Stimulated activated CD8-positive, alpha-beta memory T cell treated with anti-CD3 and anti-CD28 coated beads, Interleukin-12 subunit alpha, Interleukin-12 subunit beta, amount 100 ng/mL, for 1 hour (primary cell): ENCODE data around the gene ZNF556.

Experiments
- DNase-seq: peaks from one replicate; pipeline ENCODE4 v3.0.0-alpha.2; 2020; ENCODE audit warnings: low read depth

Gene ZNF556

DNA sequence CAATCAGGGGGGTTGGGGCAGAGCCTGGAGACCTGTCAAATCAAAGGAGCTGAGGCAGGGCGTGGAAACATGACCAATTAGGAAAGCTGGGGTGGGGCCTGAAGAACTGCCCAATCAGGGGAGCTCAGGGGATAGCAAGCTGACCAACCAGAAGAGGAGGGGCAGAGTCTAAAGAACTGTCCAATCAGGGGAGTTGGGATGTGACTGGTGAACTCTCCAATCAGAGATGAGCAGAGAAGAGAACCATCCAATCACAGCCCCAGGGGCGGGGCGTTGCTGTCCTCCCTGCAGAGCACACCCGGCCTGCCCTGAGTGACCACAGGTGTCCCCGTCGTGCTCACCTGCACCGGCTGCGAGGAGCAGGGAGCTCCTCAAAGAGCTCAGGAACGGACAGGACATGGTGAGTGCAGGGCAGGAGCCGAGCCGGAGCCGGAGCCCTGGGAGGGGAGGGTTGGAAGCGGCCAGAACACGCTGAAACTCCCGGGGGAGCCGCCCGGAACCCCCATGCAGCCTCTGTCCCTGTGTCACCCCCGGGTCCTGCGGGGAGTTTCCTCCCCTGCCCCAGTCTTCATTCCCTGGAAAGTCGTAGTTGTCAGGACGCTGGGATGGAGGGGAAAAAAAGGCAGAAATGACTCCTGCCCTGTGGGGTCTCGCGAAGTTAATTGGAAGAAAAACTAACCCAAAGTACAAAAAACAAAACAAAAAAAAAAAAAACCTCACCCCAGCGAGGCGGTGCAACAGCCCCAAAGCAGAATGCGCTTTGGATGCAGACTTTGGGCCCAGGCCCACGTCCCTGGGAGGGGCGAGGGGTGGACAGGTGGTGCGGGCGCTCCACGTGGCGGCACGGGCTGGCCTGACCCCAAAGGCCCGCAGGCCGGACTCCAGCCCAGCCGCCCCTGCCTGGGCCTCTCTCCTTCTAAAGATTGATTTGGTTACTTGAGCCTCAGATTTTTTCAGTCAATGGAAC, at the start of gene ZNF556:
TSS of gene ZNF556 (plus strand) at position 311 of the 967 bp plus-strand sequence. CDS start at position 398, 87 bp downstream.
- no peak for DNase-seq

DNA sequence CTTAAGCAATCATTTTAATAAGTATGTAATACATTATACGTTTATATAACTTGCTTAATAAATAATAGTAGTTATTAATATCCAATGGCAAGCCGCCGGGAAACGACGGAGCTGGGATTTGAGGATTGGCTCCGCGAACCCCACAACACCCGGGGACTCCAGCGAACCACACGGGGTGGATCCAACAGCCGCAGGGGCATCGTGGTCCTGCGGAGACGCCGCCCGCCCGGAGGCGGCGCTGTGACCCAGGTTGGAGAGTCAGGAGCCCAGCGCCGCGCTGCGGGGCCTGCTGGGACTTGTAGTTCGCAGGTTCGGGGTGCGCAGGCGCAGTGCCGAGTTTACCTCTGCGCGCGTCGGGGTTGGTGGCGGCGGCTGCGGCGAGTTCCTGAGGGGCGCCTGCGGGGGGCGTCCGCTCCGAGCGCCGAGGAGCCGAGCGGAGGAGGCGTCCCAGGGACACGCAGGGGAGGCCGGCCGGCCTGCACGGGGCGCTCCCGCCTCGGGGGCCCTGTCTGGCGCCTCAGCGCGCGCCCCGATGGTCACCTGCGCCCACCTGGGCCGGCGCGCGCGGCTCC, 47.5 kb upstream of the ZNF556 start, which contains the start of gene ZNF554:
TSS of gene ZNF554 (plus strand) at position 329 of the 572 bp plus-strand sequence. CDS start at position 533, 204 bp downstream.
- DNase-seq = peak; percentile 98

DNA sequence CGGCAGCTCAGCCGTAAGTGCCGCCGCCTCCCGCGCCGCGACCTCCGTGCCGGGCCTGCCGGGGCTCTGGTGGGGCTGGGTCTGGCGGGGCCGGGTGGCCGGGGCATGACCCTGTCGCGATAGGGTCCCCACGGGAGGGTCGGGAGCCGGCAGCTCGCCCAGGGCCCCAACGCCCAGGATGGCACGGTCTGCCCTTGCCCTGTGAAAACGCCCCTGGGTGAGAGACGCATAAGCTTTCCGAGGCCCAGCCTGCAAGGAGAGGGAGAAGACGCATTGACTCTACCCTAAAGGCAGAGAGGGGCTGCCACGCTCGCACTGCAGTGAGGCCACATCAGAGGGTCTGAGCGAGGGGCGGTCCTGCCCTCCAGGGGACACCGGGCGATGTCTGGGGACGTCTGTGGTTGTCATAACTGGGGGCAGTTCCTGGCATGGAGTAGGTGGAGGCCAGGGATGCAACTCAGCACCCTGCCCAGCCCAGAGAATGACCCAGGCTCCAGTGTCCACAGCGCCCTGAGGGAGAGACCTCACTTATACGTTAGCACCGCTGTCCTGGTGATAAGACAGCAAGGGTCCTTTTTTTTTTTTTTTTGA, 46.9 kb upstream of the ZNF556 start:
- DNase-seq = no peak

DNA sequence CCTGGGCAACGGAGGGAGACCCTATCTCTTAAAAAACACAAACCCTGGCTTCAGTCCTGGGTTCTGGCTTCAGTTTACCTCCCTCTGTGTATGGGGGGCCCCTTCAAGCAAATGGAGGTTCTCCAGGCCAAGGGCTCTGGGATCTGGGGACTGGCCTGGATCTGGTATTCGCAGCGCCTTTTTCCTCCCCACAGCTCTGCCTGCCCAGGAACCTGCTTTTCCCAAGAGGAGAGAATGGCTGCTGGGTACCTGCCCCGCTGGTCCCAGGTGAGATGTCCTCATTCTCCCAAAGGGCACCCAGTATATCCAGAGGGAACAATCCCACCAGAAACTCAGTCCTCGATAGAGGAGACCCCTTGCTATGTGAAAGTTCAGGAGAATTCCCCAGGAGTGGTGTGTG, 44.3 kb upstream of the ZNF556 start:
- no peak for DNase-seq

DNA sequence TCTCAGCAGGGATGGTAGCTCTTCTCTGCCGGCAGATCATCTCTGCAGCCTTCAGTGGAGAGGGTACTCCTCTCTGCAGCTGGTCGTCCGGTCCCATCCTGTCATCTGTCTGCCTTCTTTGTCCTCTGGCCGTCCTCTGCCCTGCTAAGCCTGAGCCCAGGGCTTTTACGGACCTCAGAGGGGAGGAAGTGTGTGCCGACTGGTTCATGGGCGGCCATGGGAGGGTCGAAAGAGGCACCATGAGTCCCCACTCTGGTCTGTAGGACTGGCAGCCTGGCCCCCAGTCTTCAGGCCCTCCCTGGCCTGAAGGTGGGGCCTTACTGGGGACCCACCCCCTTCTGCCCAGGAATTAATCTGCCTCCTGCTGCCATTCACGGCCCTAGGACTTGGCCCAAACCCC, 43.5 kb upstream of the ZNF556 start:
- DNase-seq = no peak

DNA sequence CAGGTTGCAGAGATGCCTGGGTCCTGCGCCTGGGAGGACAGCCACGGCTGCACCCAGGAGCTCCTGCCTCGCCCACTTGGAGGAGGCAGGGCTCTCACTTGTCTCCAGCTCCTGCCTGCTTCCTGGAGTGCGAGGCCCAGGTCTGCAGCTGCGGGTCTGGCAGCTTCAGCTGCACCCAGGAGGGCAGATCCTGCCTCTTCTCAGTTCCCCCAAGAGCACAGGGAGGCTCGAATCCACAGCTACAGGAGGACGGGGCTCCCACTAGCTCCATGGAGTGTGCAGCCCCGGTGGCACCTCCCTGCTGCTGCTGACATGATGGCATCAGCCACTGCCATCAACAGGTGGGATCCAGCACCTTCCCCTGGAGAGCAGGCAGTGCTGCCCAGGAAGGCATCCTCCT, 43.0 kb upstream of the ZNF556 start:
- no peak for DNase-seq

DNA sequence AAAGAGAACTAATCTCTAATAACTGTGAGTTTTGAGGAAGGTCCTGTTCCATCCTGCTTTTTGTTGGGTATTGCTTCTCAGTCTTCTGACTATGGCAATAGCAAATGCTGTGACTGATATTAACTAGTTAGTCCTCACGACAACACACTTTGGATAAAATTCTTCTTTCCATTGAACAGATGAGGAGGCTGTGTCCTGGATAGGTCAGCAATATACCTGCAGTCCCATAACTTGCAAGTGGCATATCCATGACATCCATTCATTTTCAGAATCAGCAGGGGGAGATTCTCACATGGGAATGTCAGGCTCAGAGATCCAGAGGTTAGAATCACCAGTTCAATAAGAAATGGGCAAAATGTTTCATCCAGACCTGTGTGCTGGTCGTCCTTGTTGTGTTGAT, 40.1 kb upstream of the ZNF556 start:
- DNase-seq = no peak

DNA sequence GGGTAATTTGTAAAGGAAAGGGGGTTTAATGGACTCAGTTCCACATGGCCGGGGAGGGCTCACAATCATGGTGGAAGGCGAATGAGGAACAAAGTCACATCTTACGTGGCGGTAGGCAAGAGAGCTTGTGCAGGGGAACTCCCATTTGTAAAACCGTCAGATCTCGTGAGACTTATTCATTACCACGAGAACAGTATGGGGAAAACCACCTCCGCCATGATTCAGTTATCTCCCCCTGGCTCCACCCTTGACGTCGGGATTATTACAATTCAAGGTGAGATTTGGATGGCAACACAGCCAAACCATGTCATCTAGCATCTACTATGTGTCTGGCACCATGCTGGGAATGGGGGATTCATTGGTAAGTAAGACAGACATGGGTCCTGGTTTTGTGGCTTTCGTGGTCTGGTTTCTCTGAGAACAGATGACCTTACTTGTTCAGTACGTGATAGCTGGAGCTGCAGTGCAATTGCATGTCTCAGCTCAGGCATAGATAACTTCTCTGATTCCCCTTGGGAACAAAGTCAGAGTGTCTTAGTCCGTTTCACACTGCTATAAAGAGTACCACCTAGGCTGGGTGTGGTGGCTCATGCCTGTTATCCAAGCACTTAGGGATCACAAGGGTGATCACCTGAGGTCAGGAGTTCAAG, 39.2 kb upstream of the ZNF556 start:
- no peak for DNase-seq

DNA sequence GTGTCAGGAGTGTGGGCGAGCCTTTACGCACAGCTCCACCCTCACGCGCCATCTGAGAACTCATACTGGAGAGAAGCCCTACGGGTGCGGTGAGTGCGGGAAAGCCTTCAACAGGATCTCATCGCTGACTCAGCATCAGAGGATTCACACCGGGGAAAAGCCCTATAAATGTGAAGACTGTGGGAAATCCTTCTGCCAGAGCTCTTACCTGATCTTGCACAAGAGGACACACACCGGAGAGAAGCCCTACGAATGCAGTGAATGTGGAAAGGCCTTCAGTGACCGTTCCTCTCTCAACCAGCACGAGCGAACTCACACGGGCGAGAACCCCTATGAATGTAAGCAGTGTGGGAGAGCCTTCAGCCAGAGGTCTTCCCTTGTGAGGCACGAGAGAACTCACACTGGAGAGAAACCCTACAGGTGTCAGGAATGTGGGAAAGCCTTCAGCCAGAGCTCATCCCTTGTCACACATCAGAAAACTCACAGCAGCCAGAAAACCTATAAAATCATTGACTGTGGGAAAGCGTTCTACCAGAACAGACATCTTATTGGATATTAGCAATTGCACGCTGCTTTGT, 32.8 kb upstream of the ZNF556 start:
- no peak for DNase-seq

DNA sequence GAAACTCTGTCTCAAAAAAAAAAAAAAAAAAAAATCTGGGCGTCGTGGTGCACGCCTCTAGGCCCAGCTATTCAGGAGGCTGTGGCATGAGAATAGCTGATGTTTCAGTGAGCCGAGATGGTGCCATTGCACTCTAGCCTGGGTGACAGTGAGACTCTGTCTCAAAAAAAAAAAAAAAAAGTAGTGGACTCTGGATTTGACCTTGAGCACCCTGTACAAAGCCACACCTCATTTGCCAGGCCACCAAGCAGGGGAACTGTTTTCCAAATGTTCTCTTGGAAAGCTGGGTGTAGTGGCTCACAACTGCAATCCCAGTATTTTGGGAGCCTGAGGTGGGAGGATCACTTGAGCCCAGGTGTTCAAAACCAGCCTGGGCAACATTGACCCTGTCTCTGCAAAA, 29.7 kb upstream of the ZNF556 start:
- DNase-seq = no peak

DNA sequence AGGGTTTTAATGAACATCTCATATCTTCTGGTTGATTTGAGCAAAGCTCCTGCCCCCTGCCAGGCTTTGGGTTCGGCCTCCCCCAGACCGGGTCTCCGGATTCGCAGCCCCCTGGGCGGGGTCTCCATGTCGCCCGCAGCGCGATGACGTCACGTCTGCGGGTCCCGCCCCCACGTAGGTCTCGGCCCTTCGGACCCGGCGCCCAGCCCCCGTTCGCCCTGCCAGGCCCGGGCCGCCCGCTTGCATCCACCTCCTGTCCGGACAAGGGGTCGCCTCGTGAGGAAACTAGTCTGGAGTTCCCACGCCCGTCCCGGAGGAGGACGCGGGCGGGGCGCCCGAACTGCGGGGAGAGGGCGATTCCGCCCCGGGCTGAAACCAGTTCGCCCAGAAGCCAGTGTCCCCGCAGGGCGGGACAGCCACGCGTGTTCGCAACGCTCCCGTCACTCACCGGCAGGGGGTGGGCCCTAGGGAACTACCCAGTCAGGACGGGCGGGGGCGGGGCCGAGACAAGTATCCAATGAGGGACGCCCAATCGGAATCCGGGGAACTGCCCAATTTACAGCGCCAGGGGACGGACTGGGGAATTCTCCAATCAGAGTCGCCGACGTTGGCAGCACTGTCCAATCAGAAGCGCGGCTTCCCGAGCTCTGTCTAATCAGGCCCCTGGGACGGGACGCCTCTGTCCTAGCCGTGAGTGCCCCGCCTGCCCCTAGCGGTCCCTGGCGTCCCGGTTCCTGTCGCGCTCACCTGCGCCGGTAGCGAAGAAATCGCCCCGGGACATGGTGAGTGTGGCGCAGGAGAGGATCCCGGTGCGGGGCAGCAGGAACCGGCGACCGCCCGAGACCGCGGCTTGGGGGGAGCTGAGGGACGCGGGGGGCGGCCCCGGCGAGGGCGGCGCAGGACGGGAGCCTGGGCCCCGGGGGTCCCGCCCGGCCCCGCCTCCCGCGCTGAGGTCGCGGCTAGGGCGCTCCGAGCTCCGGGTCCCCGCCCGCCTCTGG, 26.0 kb upstream of the ZNF556 start, which contains the start of gene ZNF555:
TSS of gene ZNF555 (plus strand) at position 682 of the 998 bp plus-strand sequence. CDS start at position 780, 98 bp downstream.
- peak; percentile 98 for DNase-seq

DNA sequence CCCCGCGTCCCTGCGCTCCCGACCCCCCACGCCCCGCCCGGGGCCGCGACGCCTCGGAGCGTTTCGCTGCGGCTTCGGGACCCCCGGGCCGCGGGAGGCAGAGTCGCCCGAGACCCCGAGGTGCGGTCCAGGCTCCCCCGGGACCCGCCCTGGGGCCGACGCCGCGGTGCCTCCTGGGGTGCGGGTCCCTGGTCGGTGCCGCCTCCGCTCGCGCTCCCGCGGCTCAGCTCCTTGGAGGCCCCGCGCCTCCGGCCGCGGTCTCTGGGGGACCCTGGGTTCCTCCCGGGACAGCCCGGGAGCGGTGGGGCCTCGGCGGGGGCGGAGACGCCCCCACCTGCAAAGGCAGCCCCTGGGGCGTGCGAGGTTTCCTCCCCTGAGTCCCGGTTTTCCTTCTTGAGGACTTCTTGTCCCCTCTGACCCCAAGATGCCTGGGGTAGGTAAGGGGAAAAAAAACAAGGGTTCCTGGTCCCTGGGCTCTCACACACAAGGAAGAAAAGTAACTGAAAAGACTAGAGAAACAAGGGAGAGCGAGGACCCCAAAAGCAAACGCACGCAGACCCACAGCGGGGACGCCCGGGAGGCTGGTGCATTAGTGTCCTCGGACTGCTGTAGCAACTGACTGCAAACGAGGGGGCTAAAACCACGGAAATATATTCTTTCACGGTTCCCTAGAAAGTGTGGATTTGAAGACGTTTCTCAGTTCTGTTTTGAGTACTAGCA, 25.1 kb upstream of the ZNF556 start:
- DNase-seq = no peak

DNA sequence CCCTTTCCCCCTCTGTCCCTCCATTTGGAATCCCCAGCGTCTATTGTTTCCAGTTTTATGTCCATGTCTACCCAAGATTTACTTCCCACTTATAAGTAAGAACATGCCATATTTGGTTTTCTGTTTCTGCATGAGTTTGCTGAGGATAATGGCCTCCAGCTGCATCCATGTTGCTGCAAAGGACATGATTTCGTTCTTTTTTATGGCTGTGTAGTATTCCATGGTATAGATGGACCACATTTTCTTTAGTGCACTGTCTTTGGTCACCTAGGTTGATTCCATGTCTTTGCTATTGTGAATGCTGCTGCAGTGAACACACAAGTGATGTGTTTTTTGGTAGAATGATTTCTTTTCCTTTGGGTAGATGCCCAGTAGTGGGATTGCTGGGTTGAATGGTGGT, 22.0 kb upstream of the ZNF556 start:
- DNase-seq = no peak

DNA sequence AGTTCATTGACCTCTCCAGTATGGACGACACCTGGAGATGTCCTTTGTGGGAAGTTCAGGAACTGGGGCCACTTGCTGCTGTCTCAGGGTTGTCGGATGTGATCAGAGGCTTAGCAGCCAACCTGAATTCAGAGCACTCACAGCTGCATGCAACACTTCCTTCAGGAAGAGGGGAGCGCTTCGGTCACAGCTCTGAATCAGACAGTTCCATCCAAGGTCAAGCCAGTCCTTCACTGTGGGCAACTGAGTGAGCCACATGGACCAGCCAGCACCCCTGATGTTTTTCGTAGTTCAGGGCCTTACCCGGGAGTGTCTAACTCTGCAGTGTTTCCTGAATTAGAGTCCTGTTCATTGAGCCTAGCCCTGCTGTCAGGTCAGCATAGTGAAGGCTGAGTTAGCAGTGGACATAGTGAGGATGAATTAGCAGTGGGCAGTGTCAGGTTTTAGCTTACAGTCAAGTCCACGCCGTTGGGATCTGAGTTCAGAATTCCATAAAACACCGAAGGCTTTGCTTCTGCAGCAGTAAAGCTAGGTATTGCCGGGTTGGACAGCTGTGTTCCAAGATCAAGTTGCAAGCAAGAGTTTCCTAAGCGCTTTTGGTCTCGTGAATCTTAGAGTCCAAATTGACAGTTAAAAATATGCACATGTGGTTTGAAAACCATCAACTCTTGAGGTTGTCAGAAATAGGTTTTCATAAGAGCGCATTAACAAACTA, 20.8 kb upstream of the ZNF556 start:
- no peak for DNase-seq

DNA sequence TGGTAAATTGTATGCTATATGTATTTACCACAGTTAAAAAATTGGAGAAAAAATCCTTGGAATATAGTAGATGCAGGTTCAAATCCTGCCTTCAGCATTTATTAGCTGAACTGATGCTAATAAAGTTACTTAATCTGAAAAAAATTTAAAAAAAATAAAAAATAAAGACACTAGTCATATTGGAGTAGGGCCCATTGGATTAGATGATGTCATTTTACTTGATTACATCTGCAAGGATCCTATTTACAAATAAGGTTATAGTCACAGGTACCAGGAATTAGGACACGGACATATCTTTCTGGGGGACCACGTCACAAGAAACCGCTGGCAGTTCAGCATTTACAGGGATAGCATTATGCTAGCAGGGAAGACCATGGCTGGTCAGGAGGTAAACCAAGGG, 19.6 kb upstream of the ZNF556 start:
- DNase-seq = no peak

DNA sequence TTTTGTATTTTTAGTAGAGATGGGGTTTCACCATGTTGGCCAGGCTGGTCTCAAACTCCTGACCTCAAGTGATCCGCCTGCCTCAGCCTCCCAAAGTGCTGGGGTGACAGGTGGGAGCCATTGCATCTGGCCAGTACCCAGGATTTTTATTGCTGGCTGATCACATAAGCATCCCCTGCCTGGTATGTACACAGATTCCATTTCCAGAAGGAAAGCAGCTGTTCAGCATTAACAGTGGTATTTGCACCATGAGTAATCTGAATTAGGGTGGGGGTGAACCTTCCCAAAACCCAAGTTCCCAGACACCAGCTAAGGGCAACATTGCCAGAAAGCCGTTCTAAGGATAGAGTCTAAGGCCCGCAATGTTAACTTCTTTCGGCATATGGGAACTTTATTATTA, 18.5 kb upstream of the ZNF556 start:
- no peak for DNase-seq

DNA sequence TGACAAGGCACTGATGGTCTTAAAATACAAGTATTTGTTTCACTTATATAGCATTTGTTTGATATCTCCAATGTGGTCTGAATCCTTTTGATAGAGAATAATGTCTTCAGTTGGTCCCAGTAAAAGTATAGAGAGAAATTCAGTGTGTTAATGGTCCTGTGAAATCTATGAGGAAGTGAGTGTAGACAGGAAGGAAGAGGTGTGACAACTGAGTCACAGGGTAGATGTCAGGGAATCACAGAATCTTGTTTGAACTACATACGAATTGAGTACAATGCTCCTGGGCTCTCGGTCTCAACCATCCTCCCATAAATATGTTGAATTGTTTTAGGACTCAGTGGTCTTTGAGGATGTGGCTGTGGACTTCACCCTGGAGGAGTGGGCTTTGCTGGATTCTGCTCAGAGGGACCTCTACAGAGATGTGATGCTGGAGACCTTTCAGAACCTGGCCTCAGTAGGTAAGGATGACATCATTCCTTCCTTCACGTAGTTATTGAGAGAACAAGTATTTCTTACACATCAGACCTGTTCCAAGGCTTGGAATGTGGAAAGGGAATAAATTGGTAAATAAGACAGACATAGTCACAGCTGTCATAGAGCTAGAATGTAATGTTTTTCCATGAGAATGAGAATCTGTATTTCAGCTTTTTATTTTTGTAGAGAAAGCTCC, 16.7 kb upstream of the ZNF556 start:
- no peak for DNase-seq

DNA sequence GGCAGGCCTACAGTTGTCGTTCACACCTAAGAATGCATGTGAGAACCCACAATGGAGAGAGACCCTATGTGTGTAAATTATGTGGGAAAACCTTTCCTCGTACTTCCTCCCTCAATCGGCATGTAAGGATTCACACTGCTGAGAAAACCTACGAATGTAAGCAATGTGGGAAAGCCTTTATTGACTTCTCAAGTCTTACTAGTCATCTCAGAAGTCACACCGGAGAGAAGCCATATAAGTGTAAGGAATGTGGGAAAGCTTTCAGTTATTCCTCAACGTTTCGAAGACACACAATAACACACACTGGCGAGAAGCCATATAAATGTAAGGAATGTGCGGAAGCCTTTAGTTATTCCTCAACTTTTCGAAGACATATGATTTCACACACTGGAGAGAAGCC, 14.5 kb upstream of the ZNF556 start:
- no peak for DNase-seq
